Hindlimb muscle (tissue), 1 donor: ENCODE results near the gene MEG3. TPM values are rescaled to one million over a fixed set of nuclear protein-coding genes. Genes with fewer than 3 reads are reported as not detected.

Experiments
- DNase-seq: peaks from one replicate; pipeline ENCODE4 v3.0.0-alpha.2; 2013
- polyA plus RNA-seq: library from polyadenylated mRNA; unstranded; fragments of 120-200 nt; gene quantifications from one replicate; pipeline ENCODE4 v1.2.1, GENCODE V29; 2013; ENCODE audit not compliant: insufficient read length

MEG3 gene
- polyA plus RNA-seq, 1 donor = 6,647 TPM

GRCh38 chr14:100865682-100866591, 40.0 kb downstream of the MEG3 start:
- no peak for DNase-seq

GRCh38 chr14:100866666-100867630, 41.0 kb downstream of the MEG3 start:
- no peak for DNase-seq

GRCh38 chr14:100867631-100868315, 41.9 kb downstream of the MEG3 start:
- no peak for DNase-seq

GRCh38 chr14:100868621-100869370, 42.9 kb downstream of the MEG3 start:
- no peak for DNase-seq

- no peak for DNase-seq
Observed at GRCh38 chr14:100871234-100872186, 45.6 kb downstream of the MEG3 start.

- DNase-seq = no peak
Observed at GRCh38 chr14:100872259-100873095, 46.6 kb downstream of the MEG3 start.

- no peak for DNase-seq
Observed at GRCh38 chr14:100873096-100873482, 47.2 kb downstream of the MEG3 start.

GRCh38 chr14:100874051-100874410, 48.1 kb downstream of the MEG3 start:
- no peak for DNase-seq

GRCh38 chr14:100874411-100875091, 48.6 kb downstream of the MEG3 start:
- DNase-seq = no peak

GRCh38 chr14:100875126-100875525, 49.2 kb downstream of the MEG3 start:
- DNase-seq = no peak

GRCh38 chr14:100875861-100876590, 50.1 kb downstream of the MEG3 start:
- no peak for DNase-seq

GRCh38 chr14:100878271-100879146, 52.6 kb downstream of the MEG3 start:
- no peak for DNase-seq

- DNase-seq = no peak
Observed at GRCh38 chr14:100879194-100879593, 53.3 kb downstream of the MEG3 start.

GRCh38 chr14:100879782-100880181, 53.9 kb downstream of the MEG3 start:
- DNase-seq = no peak

- DNase-seq = no peak
Observed at GRCh38 chr14:100880271-100881101, 54.6 kb downstream of the MEG3 start.
